H9 (cell line): ENCODE measurements around the gene ZNF280D. TPM values are rescaled to one million over a fixed set of nuclear protein-coding genes. Genes with fewer than 3 reads are reported as not detected.

Experiments used
- DNase-seq: peaks from one replicate; pipeline ENCODE4 v3.0.0-alpha.2; 2017
- H2AFZ ChIP-seq: one replicate; pipeline ENCODE4 v1.6.1; 2013; ENCODE audit warnings: mild to moderate bottlenecking, low read length, control low read depth, moderate library complexity
- H2AK5ac ChIP-seq: 2 replicates; pipeline ENCODE4 v1.6.1; 2013; ENCODE audit warnings: low read length, control low read depth, mixed read lengths; ENCODE audit not compliant: insufficient read length
- H2BK120ac ChIP-seq: one replicate; pipeline ENCODE4 v1.6.1; 2013; ENCODE audit warnings: low read depth, mild to moderate bottlenecking, low read length, control low read depth, inconsistent platforms; ENCODE audit not compliant: poor library complexity, severe bottlenecking
- H2BK12ac ChIP-seq: 2 replicates; pipeline ENCODE4 v1.6.1; 2013; ENCODE audit warnings: low read length, control low read depth, mixed read lengths, low read depth; ENCODE audit not compliant: insufficient read length
- H2BK15ac ChIP-seq: 2 replicates; pipeline ENCODE4 v1.6.1; 2013; ENCODE audit warnings: low read depth, low read length, control low read depth
- H2BK20ac ChIP-seq: one replicate; pipeline ENCODE4 v1.6.1; 2013; ENCODE audit warnings: low read depth, mild to moderate bottlenecking, low read length, control low read depth, inconsistent platforms; ENCODE audit not compliant: poor library complexity, severe bottlenecking
- H2BK5ac ChIP-seq: 2 replicates; pipeline ENCODE4 v1.6.1; 2013; ENCODE audit warnings: low read length, control low read depth, mixed read lengths; ENCODE audit not compliant: insufficient read length
- H3K14ac ChIP-seq: 2 replicates; pipeline ENCODE4 v1.6.1; 2013; ENCODE audit warnings: low read length, control low read depth; ENCODE audit not compliant: insufficient read depth
- H3K18ac ChIP-seq: 2 replicates; pipeline ENCODE4 v1.6.1; 2013; ENCODE audit warnings: low read depth, mild to moderate bottlenecking, mixed read lengths, low read length, control low read depth; ENCODE audit not compliant: insufficient read length
- H3K23ac ChIP-seq: 2 replicates; pipeline ENCODE4 v1.6.1; 2013; ENCODE audit warnings: low read length, control low read depth, mixed read lengths, low read depth; ENCODE audit not compliant: insufficient read length
- H3K23me2 ChIP-seq: 2 replicates; pipeline ENCODE4 v1.6.1; 2013; ENCODE audit warnings: low read depth, mild to moderate bottlenecking, mixed read lengths, low read length, control low read depth; ENCODE audit not compliant: insufficient read length, poor library complexity, severe bottlenecking
- H3K27ac ChIP-seq: 2 replicates; pipeline ENCODE4 v1.5.1; 2013; ENCODE audit warnings: low read length, control low read depth, mixed read lengths, low read depth; ENCODE audit not compliant: insufficient read length
- H3K27me3 ChIP-seq: 2 replicates; pipeline ENCODE4 v1.6.1; 2013; ENCODE audit warnings: low read length, control low read depth, inconsistent platforms; ENCODE audit not compliant: insufficient read depth
- H3K4ac ChIP-seq: 2 replicates; pipeline ENCODE4 v1.6.1; 2013; ENCODE audit warnings: low read depth, mild to moderate bottlenecking, control low read depth, inconsistent platforms, low read length, moderate library complexity
- H3K4me1 ChIP-seq: 2 replicates; pipeline ENCODE4 v1.6.1; 2013; ENCODE audit warnings: low read length, control low read depth, inconsistent platforms; ENCODE audit not compliant: insufficient read depth
- H3K4me2 ChIP-seq: 2 replicates; pipeline ENCODE4 v1.6.1; 2013; ENCODE audit warnings: low read length, control low read depth, mixed read lengths; ENCODE audit not compliant: insufficient read length, insufficient read depth
- H3K56ac ChIP-seq: 2 replicates; pipeline ENCODE4 v1.6.1; 2013; ENCODE audit warnings: low read depth, mild to moderate bottlenecking, mixed read lengths, low read length, control low read depth; ENCODE audit not compliant: insufficient read length
- H3K79me1 ChIP-seq: 2 replicates; pipeline ENCODE4 v1.6.1; 2013; ENCODE audit warnings: low read depth, mild to moderate bottlenecking, moderate library complexity, low read length, control low read depth, inconsistent platforms; ENCODE audit not compliant: insufficient read depth, poor library complexity, severe bottlenecking
- H3K79me2 ChIP-seq: 2 replicates; pipeline ENCODE4 v1.6.1; 2013; ENCODE audit warnings: low read length, control low read depth, inconsistent platforms; ENCODE audit not compliant: insufficient read depth
- H3K9ac ChIP-seq: 2 replicates; pipeline ENCODE4 v1.6.1; 2013; ENCODE audit warnings: low read length, control low read depth, mixed read lengths; ENCODE audit not compliant: insufficient read length; ENCODE audit errors: extremely low read depth
- H3K9me3 ChIP-seq: one replicate; pipeline ENCODE4 v1.6.1; 2013; ENCODE audit warnings: low read depth, low read length, inconsistent platforms; ENCODE audit not compliant: control insufficient read depth
- H3T11ph ChIP-seq: one replicate; pipeline ENCODE4 v1.6.1; 2013; ENCODE audit warnings: mild to moderate bottlenecking, low read length, control low read depth, inconsistent platforms
- H4K20me1 ChIP-seq: one replicate; pipeline ENCODE4 v1.6.1; 2013; ENCODE audit not compliant: control insufficient read depth, insufficient read length, insufficient read depth
- H4K5ac ChIP-seq: 2 replicates; pipeline ENCODE4 v1.6.1; 2013; ENCODE audit warnings: low read depth, mild to moderate bottlenecking, mixed read lengths, low read length, control low read depth; ENCODE audit not compliant: insufficient read length
- H4K8ac ChIP-seq: replicated peaks from 2 replicates; pipeline ENCODE4 v1.6.1; 2013; ENCODE audit warnings: low read length, control low read depth, mixed read lengths, low read depth; ENCODE audit not compliant: insufficient read length
- H4K91ac ChIP-seq: 2 replicates; pipeline ENCODE4 v1.6.1; 2013; ENCODE audit warnings: low read depth, mild to moderate bottlenecking, moderate library complexity, mixed read lengths, low read length, control low read depth; ENCODE audit not compliant: insufficient read length
- H3K27ac Mint-ChIP-seq, 3 experiments: 2 replicates in 2 of 3; 3 replicates in 1 of 3; pipeline ENCODE4 v1.8.0; 2020 to 2021; ENCODE audit warnings: mixed read lengths in 3 of 3, mild to moderate bottlenecking in 1 of 3, moderate library complexity in 1 of 3
- H3K27me3 Mint-ChIP-seq: 2 replicates; pipeline ENCODE4 v1.8.0; 2021; ENCODE audit warnings: low read depth, mild to moderate bottlenecking, moderate library complexity, mixed read lengths
- H3K36me3 Mint-ChIP-seq, 3 experiments: 2 replicates in 2 of 3; 3 replicates in 1 of 3; pipeline ENCODE4 v1.8.0; 2020 to 2021; ENCODE audit warnings: low read depth in 3 of 3, mixed read lengths in 3 of 3; ENCODE audit not compliant: insufficient read depth in 1 of 3
- H3K4me1 Mint-ChIP-seq, 2 experiments: 2 replicates each; pipeline ENCODE4 v1.8.0; 2020; ENCODE audit warnings: mixed read lengths in 2 of 2
- H3K4me3 Mint-ChIP-seq, 2 experiments: 2 replicates in 1 of 2; 3 replicates in 1 of 2; pipeline ENCODE4 v1.8.0; 2020 to 2021; ENCODE audit warnings: mild to moderate bottlenecking in 2 of 2, mixed read lengths in 2 of 2, moderate library complexity in 1 of 2
- H3K9me3 Mint-ChIP-seq, 2 experiments: 2 replicates in 1 of 2; 3 replicates in 1 of 2; pipeline ENCODE4 v1.8.0; 2020; ENCODE audit warnings: mild to moderate bottlenecking in 2 of 2, mixed read lengths in 2 of 2, moderate library complexity in 1 of 2
- CTCF ChIP-seq: fragments of 200-600 bp; sonication (generic); conservative IDR thresholded peaks from 3 replicates; pipeline ENCODE4 v1.8.0; 2021; ENCODE audit warnings: antibody characterized with exemption, mild to moderate bottlenecking
- WGBS: extraction: QIAGEN DNeasy Blood & Tissue Kit; methylation state at CpG from one replicate; pipeline ENCODE4 v1.1.7; 2013; ENCODE audit warnings: missing lambda C conversion rate, low lambda C conversion rate, mixed read lengths; ENCODE audit not compliant: insufficient read length; ENCODE audit errors: extremely low coverage; 5-methylcytosine and 5-hydroxymethylcytosine counted together
- total RNA-seq: library from RNA; stranded (reverse); gene quantifications from 2 replicates; pipeline ENCODE4 v1.2.1, GENCODE V29; 2021

Gene ZNF280D
- total RNA-seq, 1 experiment from 2014 or later: 5.7 TPM

- Mint-ChIP-seq H3K27ac (no peak overlapping the region), H3K27me3 (no peaks in the 10 kb centered on the region), H3K4me3 (no peak overlapping the region), H3K4me1 (peaks cover 5 to 8% of the 10 kb centered on the region in 2 experiments), H3K9me3 (peaks cover 0 to 5% of the 10 kb centered on the region in 2 experiments; a peak in 2 of 5 replicates), H3K36me3 (no peaks in the 10 kb centered on the region)
- no peak overlapping the region for H3K14ac ChIP-seq
- H4K8ac ChIP-seq: no peak overlapping the region
- H2AFZ ChIP-seq: no peak overlapping the region
- H4K91ac ChIP-seq: no peak overlapping the region
- no peak for TF ChIP-seq CTCF
- no peak overlapping the region for H2BK15ac ChIP-seq
- no peak overlapping the region for H3K4ac ChIP-seq
- WGBS: no CpG with 5 or more reads among the region's 2 CpGs
- no peaks in the 10 kb centered on the region for H3K23me2 ChIP-seq
- no peak overlapping the region for H2BK20ac ChIP-seq
- DNase-seq: no peak
- no peak overlapping the region for H2BK5ac ChIP-seq
- no peak overlapping the region for H4K5ac ChIP-seq
- no peaks in the 10 kb centered on the region for H3K27me3 ChIP-seq
- H3K79me2 ChIP-seq: no peaks in the 10 kb centered on the region
- no peak overlapping the region for H2AK5ac ChIP-seq
- H3K18ac ChIP-seq: no peak overlapping the region
- H2BK12ac ChIP-seq: no peak overlapping the region
- no peak overlapping the region for H3K9ac ChIP-seq
- no peaks in the 10 kb centered on the region for H3K9me3 ChIP-seq
- H4K20me1 ChIP-seq: no peaks in the 10 kb centered on the region
- H3K4me1 ChIP-seq: peaks cover 2% of the 10 kb centered on the region; the same call in 1 of the 2 replicates
- no peak overlapping the region for H2BK120ac ChIP-seq
- H3K56ac ChIP-seq: no peak overlapping the region
- H3K23ac ChIP-seq: no peak overlapping the region
- no peaks in the 10 kb centered on the region for H3K79me1 ChIP-seq
- H3T11ph ChIP-seq: no peak overlapping the region
- no peak overlapping the region for H3K27ac ChIP-seq
- no peak overlapping the region for H3K4me2 ChIP-seq
Measured at GRCh38 chr15:56617628-56618027, 115.7 kb downstream of the ZNF280D start.
